ENCODE measurements around the gene ENHO. TPM values are rescaled to one million over a fixed set of nuclear protein-coding genes. Genes with fewer than 3 reads are reported as not detected.

Gene ENHO
- total RNA-seq, 1 donor from 2014 or later = 0.30 TPM

GRCh38 chr9:34477541-34477940 lies 45.2 kb downstream of the ENHO start:
- DNase-seq (ENCODE audit: low read depth) = no peak

GRCh38 chr9:34475097-34475496 lies 47.7 kb downstream of the ENHO start:
- DNase-seq (ENCODE audit: low read depth) = no peak

Other genes with a start within 250 kb of the ENHO start
- gene KIF24, start 193.7 kb downstream of the ENHO start, total RNA-seq = 1.9 and 3.5 TPM in 2 replicates
- gene NUDT2, start 193.4 kb downstream of the ENHO start, total RNA-seq = 14.5 and 27.4 TPM in 2 replicates
- 4.0 and 12.3 TPM in 2 replicates for gene MYORG, start 146.1 kb downstream of the ENHO start, total RNA-seq
- gene FAM219A, start 64.4 kb downstream of the ENHO start, total RNA-seq = 11.6 and 17.2 TPM in 2 replicates
- gene DNAI1, start 64.2 kb downstream of the ENHO start, total RNA-seq = 0.99 TPM in 1 of 2 replicates, not detected in the other
- gene CNTFR, start 66.7 kb upstream of the ENHO start, total RNA-seq = not detected in 2 replicates
- 14.9 and 16.1 TPM in 2 replicates for gene RPP25L, start 89.1 kb upstream of the ENHO start, total RNA-seq
- 50.4 and 79.3 TPM in 2 replicates for gene DCTN3, start 97.5 kb upstream of the ENHO start, total RNA-seq
- gene ARID3C, start 106.1 kb upstream of the ENHO start, total RNA-seq = not detected in 2 replicates
- 36.8 and 56.1 TPM in 2 replicates for gene SIGMAR1, start 114.8 kb upstream of the ENHO start, total RNA-seq
- gene GALT, start 123.7 kb upstream of the ENHO start, total RNA-seq = 24.7 and 30.2 TPM in 2 replicates
- gene IL11RA, start 129.2 kb upstream of the ENHO start, total RNA-seq = 4.2 and 4.5 TPM in 2 replicates
- not detected in 2 replicates for gene CCL27, start 139.7 kb upstream of the ENHO start, total RNA-seq
- not detected in 2 replicates for gene CCL19, start 168.3 kb upstream of the ENHO start, total RNA-seq
- gene CCL21, start 187.1 kb upstream of the ENHO start, total RNA-seq = not detected in 2 replicates

Data from renal cortical epithelial cell (primary cell).